GM12873 (cell line): ENCODE results near the gene SEPTIN12.

ENCODE experiments used
- TF ChIP-seq, protein P1 (sequence below): IDR thresholded peaks from 2 replicates; pipeline ENCODE4 v1.5.1; 2012; ENCODE audit warnings: low read depth, mild to moderate bottlenecking, moderate library complexity, low read length, control low read depth; ENCODE audit not compliant: insufficient read depth; ENCODE audit errors: missing control alignments

The SEPTIN12 gene

DNA sequence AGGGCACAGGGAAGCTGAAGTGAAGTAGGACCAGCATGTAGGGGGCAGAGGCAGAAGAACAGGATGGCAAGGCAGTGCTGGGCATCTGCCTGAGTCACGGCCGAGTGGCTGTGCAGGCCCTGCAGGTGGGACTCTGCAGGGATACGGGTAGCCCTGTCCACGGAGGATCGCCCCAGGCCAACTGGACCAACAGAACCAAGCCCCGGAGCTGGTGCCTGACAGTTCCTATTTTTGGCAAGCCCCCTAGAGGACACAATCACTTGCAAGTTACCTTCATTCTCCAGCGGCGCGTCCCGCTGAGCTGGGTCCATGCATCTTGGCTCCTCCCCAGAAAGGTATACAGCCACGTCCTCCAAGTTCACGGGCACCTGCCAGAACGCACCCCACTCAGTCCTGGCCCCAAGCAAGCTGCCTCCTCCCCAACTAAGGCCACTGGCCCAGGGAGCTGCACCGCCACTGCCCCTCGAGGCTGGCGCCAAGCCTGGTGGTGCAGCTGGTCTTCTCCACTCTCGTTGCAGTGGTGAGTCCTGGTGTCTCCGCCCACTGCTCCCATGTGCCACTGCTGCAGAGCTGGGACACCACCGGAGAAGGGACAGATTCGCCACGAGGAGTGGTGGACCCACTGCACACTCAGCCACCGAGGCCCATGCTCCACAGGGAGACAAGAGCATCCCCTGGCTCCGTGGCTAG, 27.8 kb downstream of the SEPTIN12 start:
- TF ChIP-seq, protein P1, sequence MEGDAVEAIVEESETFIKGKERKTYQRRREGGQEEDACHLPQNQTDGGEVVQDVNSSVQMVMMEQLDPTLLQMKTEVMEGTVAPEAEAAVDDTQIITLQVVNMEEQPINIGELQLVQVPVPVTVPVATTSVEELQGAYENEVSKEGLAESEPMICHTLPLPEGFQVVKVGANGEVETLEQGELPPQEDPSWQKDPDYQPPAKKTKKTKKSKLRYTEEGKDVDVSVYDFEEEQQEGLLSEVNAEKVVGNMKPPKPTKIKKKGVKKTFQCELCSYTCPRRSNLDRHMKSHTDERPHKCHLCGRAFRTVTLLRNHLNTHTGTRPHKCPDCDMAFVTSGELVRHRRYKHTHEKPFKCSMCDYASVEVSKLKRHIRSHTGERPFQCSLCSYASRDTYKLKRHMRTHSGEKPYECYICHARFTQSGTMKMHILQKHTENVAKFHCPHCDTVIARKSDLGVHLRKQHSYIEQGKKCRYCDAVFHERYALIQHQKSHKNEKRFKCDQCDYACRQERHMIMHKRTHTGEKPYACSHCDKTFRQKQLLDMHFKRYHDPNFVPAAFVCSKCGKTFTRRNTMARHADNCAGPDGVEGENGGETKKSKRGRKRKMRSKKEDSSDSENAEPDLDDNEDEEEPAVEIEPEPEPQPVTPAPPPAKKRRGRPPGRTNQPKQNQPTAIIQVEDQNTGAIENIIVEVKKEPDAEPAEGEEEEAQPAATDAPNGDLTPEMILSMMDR, result no peak

- TF ChIP-seq, protein P1, result no peak
These were observed 32.5 kb downstream of the SEPTIN12 start for GRCh38 chr16:4755687-4756086.

DNA sequence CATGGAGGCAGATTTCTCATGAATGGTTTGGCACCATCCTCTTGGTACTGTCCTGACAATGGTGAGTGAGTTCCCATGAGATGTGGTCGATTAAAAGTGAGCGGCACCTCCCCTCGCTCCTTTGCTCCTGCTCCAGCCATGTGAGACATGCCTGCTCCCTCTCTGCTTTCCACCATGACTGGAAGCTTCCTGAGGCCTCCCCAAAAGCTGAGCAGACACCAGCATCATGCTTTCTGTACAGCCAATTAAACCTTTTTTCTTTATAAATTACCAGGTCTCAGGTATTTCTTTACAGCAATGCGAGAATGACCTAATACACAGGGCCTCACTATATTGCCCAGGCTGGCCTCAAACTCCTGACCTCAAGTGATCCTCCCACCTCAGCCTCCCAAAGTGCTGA, 33.3 kb downstream of the SEPTIN12 start:
- TF ChIP-seq, protein P1, result no peak

DNA sequence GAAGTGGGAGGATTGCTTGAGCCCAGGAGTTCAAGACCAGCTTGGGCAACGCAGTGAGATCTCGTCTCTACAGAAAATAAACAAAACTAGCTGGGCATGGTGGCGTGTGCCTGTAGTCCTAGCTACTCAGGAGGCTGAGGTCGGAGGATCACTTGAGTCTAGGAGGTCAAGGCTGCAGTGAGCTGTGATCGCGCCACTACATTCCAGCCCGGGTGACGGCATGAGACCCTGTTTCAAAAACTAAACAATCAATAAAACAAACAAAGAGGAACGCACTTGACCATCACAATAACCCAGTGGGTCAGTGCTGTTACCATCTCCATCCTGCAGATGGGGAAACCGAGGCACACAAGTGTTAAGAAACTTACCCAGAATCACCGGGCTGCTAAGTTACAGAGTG, 34.9 kb downstream of the SEPTIN12 start:
- TF ChIP-seq, protein P1, result no peak

DNA sequence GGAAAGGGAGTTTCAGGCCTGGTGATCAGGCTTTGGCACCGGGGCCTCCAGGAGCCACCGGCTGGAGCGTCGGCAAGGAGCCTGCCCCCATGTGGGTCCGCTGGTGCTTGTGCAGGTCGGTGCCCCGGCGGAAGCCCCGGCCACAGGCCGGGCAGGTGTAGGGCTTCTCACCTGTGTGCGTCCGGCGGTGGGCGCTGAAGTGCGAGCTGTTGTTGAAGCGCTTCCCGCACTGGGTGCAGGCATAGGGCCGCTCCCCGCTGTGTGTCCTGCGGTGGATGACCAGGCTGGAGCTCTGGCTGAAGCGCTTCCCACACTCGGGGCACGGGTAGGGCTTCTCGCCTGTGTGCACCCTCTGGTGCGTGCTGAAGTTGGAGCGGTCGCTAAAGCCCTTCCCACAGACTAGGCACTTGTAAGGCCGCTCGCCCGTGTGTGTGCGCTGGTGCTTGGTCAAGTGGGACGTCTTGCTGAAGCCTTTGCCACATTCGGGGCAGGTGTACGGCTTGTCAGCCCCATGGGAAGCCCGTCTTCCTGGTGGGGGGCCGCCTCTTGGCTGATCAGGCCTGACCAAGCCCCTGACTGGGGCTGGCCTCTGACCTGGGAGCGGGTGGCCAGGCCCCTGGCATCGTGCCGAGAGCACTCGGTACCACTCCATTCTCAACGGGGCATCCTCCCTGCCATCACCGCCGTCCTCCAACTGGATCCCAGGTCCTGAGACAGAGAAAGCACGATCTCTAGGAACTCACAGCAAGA, 35.6 kb downstream of the SEPTIN12 start:
- TF ChIP-seq, protein P1, result no peak

- TF ChIP-seq, protein P1, result no peak
These were observed 37.2 kb downstream of the SEPTIN12 start for GRCh38 chr16:4750896-4751295.

DNA sequence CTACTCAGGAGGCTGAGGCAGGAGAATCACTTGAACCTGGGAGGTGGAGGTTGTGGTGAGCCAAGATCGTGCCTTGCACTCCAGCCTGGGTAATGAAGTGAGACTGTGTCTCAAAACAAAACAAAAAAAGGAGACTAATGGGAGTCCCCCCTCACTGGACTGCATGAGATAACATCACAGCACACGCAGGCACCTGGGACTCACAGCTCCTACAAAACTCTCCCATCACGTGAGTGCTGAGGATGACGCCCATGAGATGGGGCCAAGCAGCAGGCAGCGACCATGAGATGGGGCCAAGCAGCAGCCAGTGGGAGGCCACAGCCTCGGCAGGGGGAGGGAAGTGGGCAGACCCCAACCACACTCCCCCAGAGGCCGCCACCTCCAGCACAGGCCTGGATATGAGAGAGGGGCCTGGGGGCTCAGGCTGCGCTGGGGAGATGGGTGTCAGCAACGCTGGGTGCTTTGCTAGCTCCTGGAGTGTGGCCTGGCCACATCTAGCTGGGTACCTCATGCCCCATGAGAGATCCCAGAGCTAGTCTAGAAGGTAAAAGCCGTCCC, 38.4 kb downstream of the SEPTIN12 start:
- TF ChIP-seq, protein P1, result no peak
